Activated naive CD8-positive, alpha-beta T cell treated with anti-CD3 and anti-CD28 coated beads, Interleukin-2, amount 50 U/mL, for 24 hours (primary cell): Measurements from ENCODE around the gene GART.
"Not testable (repeated sequence)": the region's sequence is repeated elsewhere in the genome, so short reads cannot be mapped to it uniquely, and the experiment has no call there.

ENCODE experiments used
- ATAC-seq: fragments of 150-1000 bp; cut with Tn5 transposase; one replicate; pipeline ENCODE4 v1.10.0; 2021
- DNase-seq: peaks from one replicate; pipeline ENCODE4 v3.0.0; 2021
- H3K27ac Mint-ChIP-seq: one replicate; pipeline ENCODE4 v1.8.0; 2021; ENCODE audit warnings: mild to moderate bottlenecking, mixed read lengths
- H3K27me3 Mint-ChIP-seq: one replicate; pipeline ENCODE4 v1.8.0; 2021; ENCODE audit warnings: mixed read lengths
- H3K36me3 Mint-ChIP-seq: one replicate; pipeline ENCODE4 v1.8.0; 2021; ENCODE audit warnings: low read depth, mixed read lengths
- H3K4me1 Mint-ChIP-seq: one replicate; pipeline ENCODE4 v1.8.0; 2021; ENCODE audit warnings: mixed read lengths
- H3K4me3 Mint-ChIP-seq: one replicate; pipeline ENCODE4 v1.8.0; 2021; ENCODE audit warnings: mild to moderate bottlenecking, moderate library complexity, mixed read lengths
- H3K9me3 Mint-ChIP-seq: one replicate; pipeline ENCODE4 v1.8.0; 2021; ENCODE audit warnings: mixed read lengths

Gene GART

GRCh38 chr21:33541756-33542639, at the start of gene GART:
Gene GART, minus strand, starts transcription at chr21:33542117. Its CDS starts 2,802 bp downstream, at chr21:33539315.
- Mint-ChIP-seq H3K27me3 (no peaks in the 10 kb centered on the region), H3K4me1 (peaks cover 56% of the 10 kb centered on the region), H3K9me3 (no peaks in the 10 kb centered on the region), H3K4me3 (peak within 1 kb of the TSS; percentile 92), H3K36me3 (peaks cover 68% of the 10 kb centered on the region), H3K27ac (peak within 1 kb of the TSS; percentile 98)
- DNase-seq (peak; percentile 89), ATAC-seq (peak; percentile 73)

- Mint-ChIP-seq H3K27ac (peak within 1 kb of the TSS; percentile 84), H3K9me3 (no peaks in the 10 kb centered on the region), H3K27me3 (no peaks in the 10 kb centered on the region), H3K4me1 (peaks cover 24% of the 10 kb centered on the region), H3K4me3 (peak within 1 kb of the TSS; percentile 88), H3K36me3 (peaks cover 27% of the 10 kb centered on the region)
- peak; percentile 93 for ATAC-seq
- peak; percentile 93 for DNase-seq
Observed at GRCh38 chr21:33588485-33589335, 46.8 kb upstream of the GART start, which contains the start of gene DONSON. Gene DONSON, minus strand, starts transcription at chr21:33588684. Its CDS starts 43 bp downstream, at chr21:33588641.

DNA sequence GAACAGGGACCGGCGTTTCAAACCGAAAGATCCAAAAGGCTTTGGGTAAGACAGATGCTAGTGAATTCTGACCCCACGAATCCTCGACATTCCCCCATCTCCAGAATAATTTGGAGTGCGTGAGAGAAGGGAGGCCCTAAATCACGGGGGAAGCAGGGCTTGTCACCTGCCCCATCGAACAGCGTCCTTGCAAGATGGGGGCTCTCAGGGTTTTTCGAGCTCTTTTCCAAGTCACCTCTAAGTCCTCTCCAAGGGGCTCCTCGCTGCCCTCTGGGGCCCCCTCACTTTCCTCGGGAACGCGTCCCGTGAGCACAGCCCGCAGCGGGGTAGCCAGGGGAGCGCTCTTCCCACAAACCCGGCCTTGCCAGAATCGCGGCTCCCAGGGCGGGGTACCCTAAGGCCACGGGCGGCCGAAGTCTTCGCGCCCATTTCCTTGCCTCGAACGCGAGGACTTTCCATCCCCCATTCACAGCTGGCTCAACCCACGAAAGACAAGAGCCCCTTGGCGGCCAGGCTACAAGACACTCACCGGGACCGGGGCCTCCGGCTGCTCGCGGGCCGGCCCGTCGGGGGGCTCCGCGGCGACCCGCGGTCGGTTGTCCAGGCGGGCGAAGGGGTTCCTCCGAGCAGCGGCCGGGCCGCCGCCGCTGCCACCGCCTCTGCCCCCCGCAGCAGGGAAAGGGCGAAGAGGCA, 46.0 kb upstream of the GART start:
- H3K9me3 Mint-ChIP-seq: no peaks in the 10 kb centered on the region
- DNase-seq (peak; percentile 36), ATAC-seq (peak; percentile 52)
- peak overlapping the region; percentile 88 for H3K4me3 Mint-ChIP-seq
- peaks cover 25% of the 10 kb centered on the region for H3K36me3 Mint-ChIP-seq
- H3K4me1 Mint-ChIP-seq: peaks cover 24% of the 10 kb centered on the region
- peak overlapping the region; percentile 77 for H3K27ac Mint-ChIP-seq
- no peaks in the 10 kb centered on the region for H3K27me3 Mint-ChIP-seq

- Mint-ChIP-seq H3K4me1 (peaks cover 24% of the 10 kb centered on the region), H3K4me3 (peak overlapping the region; percentile 88), H3K9me3 (no peaks in the 10 kb centered on the region), H3K36me3 (peaks cover 29% of the 10 kb centered on the region), H3K27ac (no peak overlapping the region), H3K27me3 (no peaks in the 10 kb centered on the region)
- ATAC-seq (no peak), DNase-seq (no peak)
Observed at GRCh38 chr21:33586927-33587326, 45.0 kb upstream of the GART start.

GRCh38 chr21:33584455-33584854, 42.5 kb upstream of the GART start:
- Mint-ChIP-seq H3K27ac (no peak overlapping the region), H3K4me3 (no peak overlapping the region), H3K36me3 (peaks cover 37% of the 10 kb centered on the region)

DNA sequence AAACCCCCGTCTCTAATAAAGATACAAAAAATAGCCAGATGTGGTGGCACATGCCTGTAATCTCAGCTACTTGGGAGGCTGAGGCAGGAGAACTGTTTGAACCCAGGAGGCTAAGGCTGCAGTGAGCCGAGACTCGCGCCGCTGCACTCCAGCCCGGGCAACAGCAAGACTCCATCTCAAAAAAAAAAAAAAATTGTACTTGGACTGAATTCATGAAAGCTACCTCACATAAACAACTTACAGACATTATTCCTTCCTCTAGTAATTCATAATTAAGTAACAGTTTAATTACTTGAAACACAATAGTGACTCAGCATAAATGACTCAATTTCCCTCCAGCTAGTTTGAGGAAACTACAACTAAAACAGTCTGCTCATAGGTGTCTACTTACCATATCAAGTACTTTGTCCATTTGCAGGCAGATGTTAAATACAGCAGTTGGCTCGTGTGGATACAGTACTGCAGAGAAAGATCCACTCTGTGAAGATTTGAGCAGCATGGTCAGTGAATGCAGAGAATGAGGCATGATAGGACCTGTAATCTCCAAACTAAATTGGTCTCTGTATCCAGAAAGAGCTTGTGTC, 37.1 kb upstream of the GART start:
- Mint-ChIP-seq H3K27me3 (no peaks in the 10 kb centered on the region), H3K9me3 (no peaks in the 10 kb centered on the region), H3K27ac (peak overlapping the region; percentile 71)

More at GRCh38 chr21:33584455-33584854, 42.5 kb upstream of the GART start:
- Mint-ChIP-seq H3K4me1 (peaks cover 23% of the 10 kb centered on the region), H3K9me3 (no peaks in the 10 kb centered on the region), H3K27me3 (no peaks in the 10 kb centered on the region)
- ATAC-seq: no peak
- no peak for DNase-seq

DNA sequence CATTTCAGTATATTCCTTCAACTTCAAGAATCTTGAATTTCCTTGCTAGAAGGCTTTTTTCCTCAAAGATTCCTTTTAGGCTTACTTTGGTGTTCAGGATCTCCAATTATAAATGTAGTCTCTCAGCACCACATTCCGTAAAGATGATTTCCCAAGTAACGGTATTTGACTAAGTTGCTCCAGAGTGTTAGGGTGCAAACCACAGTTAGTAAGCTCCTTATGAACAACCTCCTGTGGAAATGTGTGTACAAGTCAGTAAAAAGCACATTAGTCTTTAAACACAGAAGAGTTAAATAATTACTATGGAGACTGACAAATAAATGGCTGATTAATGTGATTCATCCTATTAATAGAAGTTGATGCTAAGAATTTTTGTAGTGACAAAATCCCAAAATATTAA, 36.3 kb upstream of the GART start:
- peak overlapping the region; percentile 71 for H3K27ac Mint-ChIP-seq
- no peak overlapping the region for H3K4me3 Mint-ChIP-seq
- no peaks in the 10 kb centered on the region for H3K27me3 Mint-ChIP-seq
- DNase-seq (no peak), ATAC-seq (no peak)
- H3K36me3 Mint-ChIP-seq: peaks cover 50% of the 10 kb centered on the region
- peaks cover 13% of the 10 kb centered on the region for H3K4me1 Mint-ChIP-seq
- no peaks in the 10 kb centered on the region for H3K9me3 Mint-ChIP-seq

More for the DNA sequence above, 37.1 kb upstream of the GART start:
- ATAC-seq (no peak), DNase-seq (no peak)
- Mint-ChIP-seq H3K36me3 (peaks cover 44% of the 10 kb centered on the region), H3K4me3 (no peak overlapping the region), H3K4me1 (peaks cover 13% of the 10 kb centered on the region)

- not testable (repeated sequence) for DNase-seq, H3K4me3 Mint-ChIP-seq, ATAC-seq, H3K9me3 Mint-ChIP-seq, H3K27ac Mint-ChIP-seq, H3K27me3 Mint-ChIP-seq
- Mint-ChIP-seq H3K4me1 (peaks cover 17% of the 10 kb centered on the region), H3K36me3 (peaks cover 52% of the 10 kb centered on the region)
Observed at GRCh38 chr21:33576741-33577141, 34.8 kb upstream of the GART start.

DNA sequence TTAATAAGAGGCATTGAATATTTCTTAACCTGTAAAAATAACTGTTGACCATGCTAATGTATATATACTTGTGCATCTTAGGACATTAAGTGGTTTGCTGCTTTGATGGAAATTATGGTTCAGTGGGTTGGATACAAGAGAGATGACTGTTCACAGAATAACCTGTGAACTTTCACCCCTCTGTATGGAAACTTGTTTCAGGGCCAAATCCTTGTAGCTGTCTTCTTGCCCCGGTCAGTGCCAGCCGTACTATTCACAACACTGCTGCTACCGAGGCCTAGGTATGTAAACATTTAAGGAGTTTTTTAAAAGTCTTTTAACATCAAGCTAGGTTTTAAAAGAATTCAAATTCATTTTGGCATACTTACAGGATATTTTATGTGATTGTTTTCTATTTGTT, 30.4 kb upstream of the GART start:
- Mint-ChIP-seq H3K27me3 (no peaks in the 10 kb centered on the region), H3K4me1 (peaks cover 10% of the 10 kb centered on the region), H3K4me3 (no peak overlapping the region), H3K27ac (no peak overlapping the region), H3K36me3 (peaks cover 56% of the 10 kb centered on the region), H3K9me3 (no peaks in the 10 kb centered on the region)
- peak; percentile 33 for ATAC-seq
- DNase-seq: no peak

GRCh38 chr21:33569991-33570390, 28.1 kb upstream of the GART start:
- H3K36me3 Mint-ChIP-seq: peaks cover 57% of the 10 kb centered on the region

DNA sequence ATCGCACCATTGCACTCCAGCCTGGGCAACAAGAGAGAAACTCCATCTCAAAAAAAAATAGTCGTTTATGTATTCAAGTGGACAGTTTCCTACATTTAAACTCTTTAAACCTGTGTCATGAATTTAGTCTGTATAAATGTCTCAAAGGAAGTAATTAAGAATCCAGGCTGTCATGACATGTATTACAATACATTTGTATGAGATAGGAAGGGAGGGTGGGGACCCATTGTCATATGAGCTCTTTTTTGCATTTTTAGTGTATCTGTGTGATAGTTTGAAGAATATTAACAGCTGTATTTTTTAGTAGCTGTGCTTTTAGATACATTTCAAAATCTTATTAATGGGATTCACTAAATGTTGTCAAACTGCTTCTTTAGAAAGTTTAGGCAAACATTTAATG, 26.5 kb upstream of the GART start:
- H3K4me1 Mint-ChIP-seq: peaks cover 15% of the 10 kb centered on the region
- no peak overlapping the region for H3K27ac Mint-ChIP-seq
- no peak for DNase-seq
- H3K4me3 Mint-ChIP-seq: no peak overlapping the region
- no peaks in the 10 kb centered on the region for H3K9me3 Mint-ChIP-seq
- no peaks in the 10 kb centered on the region for H3K27me3 Mint-ChIP-seq
- no peak for ATAC-seq
- H3K36me3 Mint-ChIP-seq: peaks cover 58% of the 10 kb centered on the region

More at GRCh38 chr21:33569991-33570390, 28.1 kb upstream of the GART start:
- peak overlapping the region; percentile 66 for H3K27ac Mint-ChIP-seq
- no peak for ATAC-seq
- no peak overlapping the region for H3K4me3 Mint-ChIP-seq
- no peak for DNase-seq
- H3K4me1 Mint-ChIP-seq: peaks cover 15% of the 10 kb centered on the region
- H3K27me3 Mint-ChIP-seq: no peaks in the 10 kb centered on the region
- no peaks in the 10 kb centered on the region for H3K9me3 Mint-ChIP-seq

GRCh38 chr21:33567914-33568313, 26.0 kb upstream of the GART start:
- H3K4me3 Mint-ChIP-seq: no peak overlapping the region
- no peaks in the 10 kb centered on the region for H3K27me3 Mint-ChIP-seq
- H3K27ac Mint-ChIP-seq: no peak overlapping the region
- ATAC-seq: no peak
- no peaks in the 10 kb centered on the region for H3K9me3 Mint-ChIP-seq
- peaks cover 56% of the 10 kb centered on the region for H3K36me3 Mint-ChIP-seq
- H3K4me1 Mint-ChIP-seq: peaks cover 17% of the 10 kb centered on the region
- no peak for DNase-seq

- no peak for ATAC-seq
- Mint-ChIP-seq H3K27ac (no peak overlapping the region), H3K4me1 (peaks cover 18% of the 10 kb centered on the region)
Observed at GRCh38 chr21:33566514-33566913, 24.6 kb upstream of the GART start.

DNA sequence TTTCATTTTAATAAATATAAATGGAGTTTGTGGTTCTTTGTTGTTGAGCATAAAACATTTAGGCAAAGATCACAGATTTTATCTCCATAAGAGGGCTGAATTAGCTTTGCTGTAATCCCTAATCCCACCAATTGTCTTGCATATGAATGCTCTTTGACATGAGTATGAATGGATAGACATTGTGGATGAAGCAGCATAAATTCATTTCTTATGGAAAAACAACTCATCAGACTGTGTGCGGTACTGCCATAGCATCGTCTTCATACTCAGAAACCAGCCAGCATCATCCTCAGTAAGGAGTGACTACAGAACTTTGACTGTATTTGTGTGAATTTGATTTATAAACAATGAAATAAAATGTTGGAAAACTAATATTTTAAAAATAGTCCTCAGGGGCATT, 20.5 kb upstream of the GART start:
- no peaks in the 10 kb centered on the region for H3K9me3 Mint-ChIP-seq
- peaks cover 66% of the 10 kb centered on the region for H3K36me3 Mint-ChIP-seq
- H3K4me1 Mint-ChIP-seq: peaks cover 27% of the 10 kb centered on the region
- no peak overlapping the region for H3K27ac Mint-ChIP-seq
- no peak for DNase-seq
- H3K4me3 Mint-ChIP-seq: no peak overlapping the region
- H3K27me3 Mint-ChIP-seq: no peaks in the 10 kb centered on the region
- ATAC-seq: no peak

More at GRCh38 chr21:33566514-33566913, 24.6 kb upstream of the GART start:
- DNase-seq: no peak
- H3K9me3 Mint-ChIP-seq: no peaks in the 10 kb centered on the region
- no peaks in the 10 kb centered on the region for H3K27me3 Mint-ChIP-seq
- H3K4me3 Mint-ChIP-seq: no peak overlapping the region
- peaks cover 50% of the 10 kb centered on the region for H3K36me3 Mint-ChIP-seq
